HG03565 (cell line): ENCODE results near the gene DUSP7.

Source experiments
- ATAC-seq: cut with Tn5 transposase; IDR thresholded peaks from one replicate; pipeline ENCODE4 v1.9.1; 2021; ENCODE audit warnings: mild to moderate bottlenecking, moderate library complexity; ENCODE audit not compliant: unreplicated experiment

The DUSP7 gene

DNA sequence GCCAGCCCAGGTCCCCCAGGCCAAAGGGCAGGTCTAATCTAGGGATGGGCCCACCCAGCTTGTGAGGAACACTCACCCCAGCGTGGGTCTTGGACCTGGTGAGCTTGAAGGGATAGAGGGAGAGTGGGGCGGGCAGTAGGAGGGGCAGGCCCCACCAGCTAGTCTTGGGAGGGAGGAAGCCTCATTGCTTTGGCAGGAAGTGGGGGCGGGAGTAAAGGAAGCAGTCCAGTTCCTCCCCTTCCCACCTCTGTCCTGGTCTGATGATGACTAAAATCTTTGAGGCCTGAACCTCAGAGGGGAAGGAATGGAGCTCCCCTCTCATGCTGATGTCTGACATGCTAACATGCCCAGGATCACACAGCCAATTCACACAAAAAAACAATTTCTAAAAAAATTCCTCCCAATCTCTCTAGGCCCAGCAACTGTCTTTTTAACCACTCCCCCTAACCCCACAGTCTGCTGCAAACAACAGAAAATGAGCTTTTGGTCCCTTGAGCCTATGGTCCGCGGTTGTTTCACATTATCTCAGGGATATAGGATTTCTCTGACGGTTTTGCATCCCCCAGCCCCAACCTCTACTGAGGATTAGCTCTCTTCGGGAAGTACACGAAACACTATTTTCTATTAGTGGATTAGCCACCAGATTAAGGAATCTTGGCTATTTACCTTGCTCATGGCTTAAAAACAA, 30.7 kb upstream of the DUSP7 start:
- ATAC-seq = no peak

GRCh38 chr3:52086461-52086860, 30.1 kb upstream of the DUSP7 start:
- ATAC-seq = no peak

DNA sequence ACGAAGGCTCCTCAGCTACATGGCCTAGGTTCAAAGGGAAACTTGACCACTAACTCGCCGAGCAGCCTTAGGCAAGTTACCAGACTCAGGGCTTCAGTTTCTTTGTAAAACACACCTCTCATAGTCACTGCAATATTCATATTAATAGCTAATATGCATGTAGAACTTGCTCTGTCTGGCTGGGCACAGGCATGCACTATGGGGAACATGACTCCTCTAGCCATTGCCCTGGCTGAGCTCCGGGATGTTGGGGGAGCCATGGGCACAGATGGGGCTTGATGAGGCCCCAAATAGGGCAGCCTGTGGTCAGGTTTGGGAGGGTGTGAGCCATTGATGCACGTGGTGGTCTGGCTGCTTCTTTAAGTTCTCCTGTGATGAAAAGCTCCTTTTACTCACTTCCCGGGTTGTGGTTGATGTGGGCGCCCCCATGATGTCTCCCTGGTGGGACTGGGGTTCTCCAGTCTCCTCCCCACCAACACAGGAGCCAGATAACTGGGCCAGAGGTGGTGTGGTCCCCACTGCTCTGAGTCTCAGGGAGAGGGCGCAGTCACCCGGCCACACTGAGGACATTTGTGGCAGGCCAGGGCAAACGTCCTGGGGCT, 29.4 kb upstream of the DUSP7 start:
- ATAC-seq = no peak

DNA sequence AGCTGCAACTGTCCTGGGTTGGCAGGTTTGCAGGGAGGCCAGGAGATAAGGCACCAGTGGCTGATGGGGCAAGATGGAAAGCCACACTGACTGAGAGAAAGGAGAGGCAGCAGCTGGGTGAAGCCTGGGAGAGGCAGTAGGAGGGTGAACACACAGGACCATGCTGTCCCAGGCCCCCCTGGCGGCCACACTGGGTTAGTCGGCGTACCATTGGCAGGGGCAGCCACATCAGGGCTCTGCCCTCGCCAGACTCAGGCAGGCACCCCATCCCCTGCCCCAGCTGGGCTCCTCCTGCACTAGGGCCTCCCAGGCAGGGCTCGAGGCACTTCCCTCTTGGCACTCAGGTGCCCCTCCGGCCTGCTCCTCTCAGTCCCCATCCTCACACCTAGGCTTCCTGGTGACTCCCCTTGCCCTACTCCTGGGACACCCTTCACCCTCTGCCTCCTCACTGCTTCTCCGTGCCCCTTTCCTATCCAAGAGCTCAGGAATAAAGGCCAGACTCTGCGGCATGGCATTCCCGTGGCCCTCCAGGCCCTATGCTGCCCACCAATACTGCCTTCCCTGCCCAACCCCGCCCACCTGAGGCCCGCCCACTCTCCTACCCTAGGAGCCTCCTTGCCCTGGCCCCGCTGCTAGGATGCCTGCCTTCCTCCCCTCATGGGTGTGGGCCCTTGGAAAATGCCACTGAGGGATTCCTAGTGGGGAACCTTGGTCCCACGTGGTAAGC, 28.7 kb upstream of the DUSP7 start:
- ATAC-seq = no peak

DNA sequence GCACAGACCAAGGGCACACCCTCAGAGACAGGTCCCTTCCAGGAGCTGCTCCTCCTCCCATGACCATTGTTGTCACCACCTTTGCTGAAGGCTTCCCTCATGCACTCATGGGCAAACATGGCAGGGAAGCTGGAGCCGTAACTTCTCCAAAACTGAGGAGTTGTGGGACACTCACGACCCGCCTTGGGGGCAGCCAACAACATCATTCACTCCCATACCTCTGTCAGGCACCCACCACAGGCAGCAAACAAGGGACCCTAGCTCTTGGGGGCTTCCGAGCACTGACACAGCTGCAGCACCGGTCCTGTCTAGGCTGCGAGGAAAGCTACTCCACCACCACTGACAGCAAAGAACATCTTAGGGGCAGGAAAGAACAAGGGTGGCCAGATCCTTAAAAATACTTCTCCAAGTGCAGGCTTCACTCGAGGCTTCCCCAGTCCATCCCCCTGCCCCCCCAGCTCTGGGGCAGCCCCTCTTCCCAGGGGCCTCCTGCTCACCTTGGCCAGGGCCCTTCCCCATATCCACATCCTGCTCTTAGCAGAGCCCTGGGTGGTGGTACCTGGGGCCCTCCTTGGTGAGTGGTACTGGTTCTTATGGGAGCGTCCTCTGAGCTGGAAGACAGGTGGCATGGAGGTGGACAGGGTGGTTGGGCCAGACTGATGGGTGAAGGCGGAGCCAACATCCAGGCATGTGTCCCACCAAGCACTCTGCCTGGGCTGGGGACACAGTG, 28.0 kb upstream of the DUSP7 start:
- ATAC-seq = no peak

- ATAC-seq = no peak
Measured at GRCh38 chr3:52083556-52084087, 27.3 kb upstream of the DUSP7 start.

DNA sequence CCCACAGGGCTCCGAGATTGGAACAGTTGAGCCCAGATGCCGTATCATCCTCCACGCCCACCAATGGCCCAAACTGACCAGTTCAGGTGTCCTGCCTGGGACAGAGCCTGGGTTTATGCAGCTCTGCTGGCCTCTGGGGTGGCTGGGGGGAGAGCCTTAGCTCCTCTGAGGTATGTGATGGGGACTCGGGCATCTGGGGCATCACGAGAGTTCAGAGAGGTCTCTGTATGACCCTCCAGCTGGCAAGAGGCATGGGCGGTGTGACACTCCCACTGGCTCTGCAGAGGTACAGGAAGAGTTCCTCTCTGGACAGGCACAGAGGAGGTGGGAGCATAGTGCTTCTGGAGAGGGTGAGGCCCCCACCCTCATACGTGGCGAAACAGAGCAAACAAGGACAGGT, 26.6 kb upstream of the DUSP7 start:
- no peak for ATAC-seq

DNA sequence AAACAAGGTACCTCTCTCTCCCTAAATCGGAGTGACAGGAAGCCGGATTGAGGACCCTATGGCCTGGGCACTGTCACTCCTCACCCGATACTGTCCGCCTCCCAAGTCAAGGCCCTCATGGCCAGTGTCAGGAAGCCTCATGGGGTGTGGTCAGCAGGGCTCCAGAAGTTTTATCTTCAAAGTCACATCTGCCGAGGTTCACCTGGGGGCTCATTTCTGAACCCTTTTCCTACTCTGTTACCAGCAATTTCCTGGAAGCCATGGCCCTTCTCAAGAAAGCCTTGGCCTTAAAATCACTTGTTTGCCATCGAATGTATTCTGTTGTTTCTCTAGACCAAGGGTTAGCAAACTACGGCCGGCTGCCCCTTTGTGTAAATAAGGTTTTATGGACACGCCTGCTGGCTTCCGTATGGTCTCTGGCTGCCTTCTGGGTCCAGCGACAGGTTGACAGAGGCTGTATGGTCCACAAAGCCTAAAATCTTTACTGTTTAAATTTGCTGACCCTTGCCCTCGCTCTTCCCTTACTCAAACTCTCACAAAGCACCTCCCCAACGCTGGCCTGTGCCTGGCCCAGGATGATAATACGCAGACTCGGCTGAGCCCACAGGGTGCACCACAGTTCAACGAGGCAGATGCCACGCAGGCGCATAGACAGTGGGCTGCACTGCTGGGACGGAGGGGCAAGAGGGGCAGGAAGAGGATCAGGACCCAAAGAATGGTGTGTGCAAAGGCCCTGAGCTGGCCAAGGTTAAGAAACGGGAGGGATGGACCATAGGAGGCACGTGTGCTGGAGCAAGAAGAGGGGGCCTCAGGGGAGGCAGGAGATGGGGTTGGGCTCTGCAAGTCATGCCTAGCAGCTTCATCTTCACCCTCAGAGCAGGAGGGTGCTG, 24.7 kb upstream of the DUSP7 start:
- ATAC-seq = no peak

DNA sequence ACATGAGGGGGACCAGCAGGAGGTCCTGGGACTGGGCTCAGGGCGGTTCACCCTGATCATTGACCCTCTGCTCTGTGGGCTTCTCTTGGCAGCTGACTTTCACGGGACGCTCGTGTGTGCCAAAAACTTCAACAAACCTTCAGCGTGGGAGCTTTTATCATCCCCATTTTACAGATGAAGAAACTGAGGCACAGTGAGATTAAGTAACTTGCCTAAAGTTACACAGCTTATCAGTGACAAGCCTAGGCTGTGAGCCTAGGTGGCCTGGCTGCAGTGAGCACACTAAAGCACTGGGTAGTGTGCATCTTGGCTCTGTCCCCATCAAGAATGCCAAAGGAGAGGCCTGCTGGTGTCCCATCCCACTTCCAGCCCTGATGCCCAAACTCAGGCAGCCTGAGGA, 23.6 kb upstream of the DUSP7 start:
- ATAC-seq = no peak

DNA sequence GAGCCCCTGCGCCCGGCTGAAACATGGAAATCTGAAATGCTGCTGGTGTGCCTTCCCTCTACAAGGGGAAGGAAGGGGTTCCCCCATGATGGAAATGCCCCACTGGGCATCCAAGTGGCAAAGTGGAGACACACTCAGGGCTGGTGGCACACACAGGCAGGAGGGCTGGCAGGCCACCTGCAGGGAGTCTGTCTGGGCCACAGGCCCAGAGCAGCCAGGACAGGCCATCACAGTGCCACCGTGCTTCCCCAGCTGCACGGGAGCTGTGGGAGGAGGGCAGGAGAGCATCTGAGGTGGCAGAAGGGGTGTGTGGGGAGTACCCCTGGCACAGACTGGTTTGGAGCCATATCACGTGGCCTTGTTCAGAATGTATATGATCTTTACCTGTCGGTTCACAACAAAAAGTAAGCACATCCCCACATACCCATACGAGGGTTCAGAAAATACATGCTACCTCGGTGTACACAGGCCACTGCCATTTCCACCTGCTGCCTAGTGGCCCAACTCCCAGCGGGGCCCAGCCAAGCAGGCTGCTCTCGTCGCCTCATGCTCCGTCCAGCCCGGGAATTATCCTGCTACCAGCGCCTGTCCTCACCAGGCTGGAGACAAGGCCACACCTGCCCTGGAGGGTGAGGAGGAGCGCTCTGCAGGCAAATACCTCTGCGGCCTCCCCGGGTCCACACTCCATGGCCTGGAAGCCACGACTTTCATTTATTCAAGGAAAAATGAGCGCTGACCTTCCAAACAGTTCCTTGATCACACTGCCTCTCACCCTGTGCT, 22.6 kb upstream of the DUSP7 start:
- no peak for ATAC-seq

- ATAC-seq = no peak
Measured at GRCh38 chr3:52077925-52078324, 21.6 kb upstream of the DUSP7 start.

DNA sequence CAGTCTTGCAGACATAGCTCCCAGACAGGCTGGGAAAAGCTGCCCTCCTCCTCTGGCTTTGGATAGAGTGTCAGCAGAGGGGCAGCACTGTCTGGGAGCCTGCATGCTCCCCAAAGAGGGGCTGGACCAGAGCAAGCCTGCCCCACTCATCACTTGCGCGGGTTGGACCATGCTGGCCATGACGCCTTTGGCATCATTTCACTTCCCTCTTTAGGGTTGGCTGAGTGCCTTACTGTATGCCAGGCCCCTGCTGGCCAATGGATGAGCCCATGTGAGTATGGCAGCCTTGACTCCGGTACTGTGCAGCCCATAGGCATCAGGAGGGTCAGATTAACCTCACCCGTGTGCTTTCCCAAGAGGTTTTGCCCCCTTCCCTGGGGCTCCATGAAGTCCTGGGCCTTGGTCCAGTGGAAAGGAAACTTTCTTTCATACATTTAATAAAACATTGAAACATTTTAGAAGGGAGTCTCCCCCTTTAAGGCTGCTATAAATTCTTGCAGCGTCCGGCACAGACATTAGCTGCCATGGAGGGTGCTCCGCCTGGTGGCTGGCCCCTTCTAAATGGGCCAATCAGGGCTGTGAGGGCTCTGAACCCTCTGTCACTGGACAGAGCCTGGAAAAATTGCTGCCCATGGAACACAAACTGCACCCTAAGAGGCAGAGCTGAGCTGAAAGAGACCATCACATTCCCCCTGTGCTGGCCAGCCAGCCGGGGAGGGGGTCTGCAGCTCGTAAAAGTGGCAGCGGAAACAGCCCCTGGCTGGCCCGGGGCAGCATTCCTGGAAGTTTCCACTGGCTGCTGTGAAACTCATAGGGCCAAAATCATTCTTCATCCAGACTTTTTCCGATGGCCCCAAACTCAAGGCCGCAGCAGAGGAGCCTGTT, 20.8 kb upstream of the DUSP7 start:
- ATAC-seq = no peak

- ATAC-seq = no peak
Measured at GRCh38 chr3:52073490-52073889, 17.1 kb upstream of the DUSP7 start.

DNA sequence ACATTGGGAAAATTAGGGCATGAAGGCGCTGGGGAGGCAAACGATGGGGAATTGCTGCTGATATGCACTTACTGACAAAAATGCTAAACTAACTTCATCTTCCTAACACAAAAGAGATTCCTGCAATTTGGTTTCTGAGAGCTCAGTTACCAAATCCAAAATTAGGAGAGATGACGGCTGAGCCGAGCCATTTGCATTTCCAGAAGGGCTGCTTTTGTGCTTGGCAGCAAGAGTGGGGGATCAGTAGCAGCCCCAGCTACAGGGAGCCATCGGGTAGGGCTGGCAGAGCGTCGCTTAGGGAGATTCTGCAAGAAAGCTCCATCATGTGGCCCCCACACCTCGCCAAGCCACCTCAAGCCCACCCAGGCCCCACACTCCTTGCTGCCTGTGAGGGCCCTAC, 16.1 kb upstream of the DUSP7 start:
- ATAC-seq = no peak

GRCh38 chr3:52072020-52072419, 15.6 kb upstream of the DUSP7 start:
- ATAC-seq = no peak

GRCh38 chr3:52070724-52071621, 14.6 kb upstream of the DUSP7 start:
- no peak for ATAC-seq

GRCh38 chr3:52069855-52070254, 13.5 kb upstream of the DUSP7 start:
- ATAC-seq = no peak

DNA sequence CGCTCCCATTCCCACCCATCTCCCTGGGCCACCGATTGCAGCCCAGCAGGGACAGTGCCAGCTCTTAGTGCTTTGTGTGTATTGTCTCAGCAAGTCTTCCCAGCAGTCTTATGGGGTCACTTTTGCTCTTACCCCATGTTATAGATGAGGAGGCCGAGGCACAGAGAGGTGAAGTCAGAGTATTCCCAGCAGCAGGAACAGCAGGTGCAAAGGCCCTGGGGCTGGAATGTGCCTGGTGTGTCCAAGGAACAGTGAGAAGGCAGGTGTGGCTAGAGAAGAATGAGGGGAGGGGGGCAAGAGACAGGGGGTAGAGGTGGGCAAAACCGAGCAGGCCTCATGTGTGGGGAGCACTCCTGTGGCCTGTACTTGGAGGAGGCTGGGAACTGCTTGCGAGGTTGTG, 12.8 kb upstream of the DUSP7 start:
- no peak for ATAC-seq
